ENCODE measurements around the gene MYO1F. TPM values are rescaled to one million over a fixed set of nuclear protein-coding genes. Genes with fewer than 3 reads are reported as not detected.

Gene MYO1F
- total RNA-seq, 1 donor: 0.09 TPM

DNA sequence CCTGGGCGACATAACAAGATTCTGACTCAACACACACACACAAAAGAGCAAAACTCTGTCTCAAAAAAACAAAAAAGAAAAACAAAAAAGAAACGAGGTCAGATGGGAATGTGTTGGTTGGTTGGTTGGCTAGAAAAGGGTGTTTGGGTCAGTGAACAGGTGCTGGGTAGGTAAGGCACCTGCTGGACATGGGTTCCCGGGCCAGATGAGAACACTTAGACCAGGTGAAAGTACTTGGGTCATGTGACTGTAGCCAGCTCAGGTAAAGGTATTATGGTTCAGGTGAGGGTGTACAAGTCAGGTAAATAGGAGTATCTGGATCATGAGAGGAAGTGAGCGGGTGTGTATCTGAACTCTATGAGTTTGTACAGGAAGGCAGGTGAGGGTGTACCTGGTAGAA, 48.7 kb downstream of the MYO1F start:
- TF ChIP-seq, protein P1, sequence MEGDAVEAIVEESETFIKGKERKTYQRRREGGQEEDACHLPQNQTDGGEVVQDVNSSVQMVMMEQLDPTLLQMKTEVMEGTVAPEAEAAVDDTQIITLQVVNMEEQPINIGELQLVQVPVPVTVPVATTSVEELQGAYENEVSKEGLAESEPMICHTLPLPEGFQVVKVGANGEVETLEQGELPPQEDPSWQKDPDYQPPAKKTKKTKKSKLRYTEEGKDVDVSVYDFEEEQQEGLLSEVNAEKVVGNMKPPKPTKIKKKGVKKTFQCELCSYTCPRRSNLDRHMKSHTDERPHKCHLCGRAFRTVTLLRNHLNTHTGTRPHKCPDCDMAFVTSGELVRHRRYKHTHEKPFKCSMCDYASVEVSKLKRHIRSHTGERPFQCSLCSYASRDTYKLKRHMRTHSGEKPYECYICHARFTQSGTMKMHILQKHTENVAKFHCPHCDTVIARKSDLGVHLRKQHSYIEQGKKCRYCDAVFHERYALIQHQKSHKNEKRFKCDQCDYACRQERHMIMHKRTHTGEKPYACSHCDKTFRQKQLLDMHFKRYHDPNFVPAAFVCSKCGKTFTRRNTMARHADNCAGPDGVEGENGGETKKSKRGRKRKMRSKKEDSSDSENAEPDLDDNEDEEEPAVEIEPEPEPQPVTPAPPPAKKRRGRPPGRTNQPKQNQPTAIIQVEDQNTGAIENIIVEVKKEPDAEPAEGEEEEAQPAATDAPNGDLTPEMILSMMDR (IDR thresholded peaks at IDR 0.05; ENCODE audit: insufficient read depth, low read length): no peak
- H3K4me3 ChIP-seq (ENCODE audit: low read depth, low read length): no peak overlapping the region
- DNase-seq (ENCODE audit: low read depth): no peak

DNA sequence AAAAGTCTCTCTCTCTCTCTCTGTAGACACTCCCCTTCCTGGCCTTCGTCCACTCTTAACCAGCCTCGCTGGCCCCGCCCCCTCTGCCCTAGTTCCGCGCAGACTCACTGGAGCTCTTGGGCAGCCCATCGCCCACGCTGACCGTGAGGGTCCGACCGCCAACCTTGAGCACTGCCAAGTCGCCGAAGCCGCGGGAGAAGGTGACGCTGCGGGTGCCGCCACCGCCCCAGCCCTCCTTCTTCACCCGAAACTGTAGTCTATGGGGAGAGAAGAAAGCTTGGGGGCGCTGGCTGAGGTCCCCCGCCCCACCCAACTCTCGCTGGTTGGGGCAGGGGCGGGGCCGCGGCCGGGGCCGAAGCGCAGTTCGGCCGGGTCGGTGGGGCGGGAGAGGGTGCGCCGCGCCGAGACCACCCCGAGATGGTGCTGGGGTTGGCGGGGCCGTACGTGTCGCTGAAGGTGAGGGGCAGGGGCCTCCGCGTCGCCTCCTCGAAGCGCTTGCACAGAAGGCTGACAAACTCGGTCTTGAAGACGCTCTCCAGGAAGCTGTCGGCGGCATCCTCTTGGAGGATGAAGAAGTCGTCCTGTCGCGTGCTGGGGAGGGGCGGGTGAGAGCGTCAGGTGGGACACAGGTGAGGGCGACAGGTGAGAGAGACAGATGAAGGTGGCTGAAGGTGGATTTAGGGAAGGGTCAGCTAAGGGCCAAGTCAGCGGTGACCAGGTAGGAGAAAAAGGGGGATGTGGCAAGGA, 50.7 kb downstream of the MYO1F start:
- peak overlapping the region; percentile 90 for H3K4me3 ChIP-seq (ENCODE audit: low read depth, low read length)
- DNase-seq (ENCODE audit: low read depth): peak; percentile 89
- TF ChIP-seq, protein P1 (IDR thresholded peaks at IDR 0.05; ENCODE audit: insufficient read depth, low read length): no peak

DNA sequence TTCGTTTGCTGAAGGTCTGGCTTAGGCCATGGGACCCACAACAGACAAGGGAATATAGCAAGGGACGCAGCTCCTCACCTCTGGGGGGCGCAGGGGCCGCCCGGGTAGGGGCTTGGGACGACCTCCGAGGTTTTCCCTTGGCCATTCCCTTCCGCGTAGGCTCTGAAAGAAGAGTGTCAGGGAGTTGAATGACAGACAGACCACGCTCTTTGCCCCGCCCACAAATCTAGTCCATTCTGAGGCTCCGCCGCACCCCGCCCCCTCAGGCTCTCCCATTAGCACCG, 51.9 kb downstream of the MYO1F start:
- TF ChIP-seq, protein P1 (IDR thresholded peaks at IDR 0.05; ENCODE audit: insufficient read depth, low read length): peak; percentile 51
- DNase-seq (ENCODE audit: low read depth): no peak

DNA sequence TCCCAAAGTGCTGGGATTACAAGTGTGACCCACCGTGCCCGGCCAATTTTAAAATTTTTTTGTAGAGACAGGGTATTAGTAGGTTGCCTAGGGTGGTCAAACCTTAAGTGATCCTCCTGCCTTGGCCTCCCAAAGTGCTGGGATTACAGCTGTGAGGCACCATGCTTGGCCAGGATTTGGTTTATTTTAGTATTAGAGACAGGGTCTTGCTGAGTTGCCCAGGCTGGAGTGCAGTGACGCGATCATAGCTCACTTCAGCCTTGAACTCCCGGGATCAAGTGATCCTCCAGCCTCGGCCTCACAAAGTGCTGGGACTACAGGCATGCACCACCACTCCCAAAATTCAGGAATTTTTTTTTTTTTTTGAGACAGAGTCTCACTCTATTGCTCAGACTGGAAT, 57.9 kb downstream of the MYO1F start:
- TF ChIP-seq, protein P1 (IDR thresholded peaks at IDR 0.05; ENCODE audit: insufficient read depth, low read length): no peak
- H3K4me3 ChIP-seq (ENCODE audit: low read depth, low read length): no peak overlapping the region
- DNase-seq (ENCODE audit: low read depth): no peak

More for the DNA sequence above, 51.9 kb downstream of the MYO1F start:
- H3K4me3 ChIP-seq (ENCODE audit: low read depth, low read length): peak overlapping the region; percentile 68

DNA sequence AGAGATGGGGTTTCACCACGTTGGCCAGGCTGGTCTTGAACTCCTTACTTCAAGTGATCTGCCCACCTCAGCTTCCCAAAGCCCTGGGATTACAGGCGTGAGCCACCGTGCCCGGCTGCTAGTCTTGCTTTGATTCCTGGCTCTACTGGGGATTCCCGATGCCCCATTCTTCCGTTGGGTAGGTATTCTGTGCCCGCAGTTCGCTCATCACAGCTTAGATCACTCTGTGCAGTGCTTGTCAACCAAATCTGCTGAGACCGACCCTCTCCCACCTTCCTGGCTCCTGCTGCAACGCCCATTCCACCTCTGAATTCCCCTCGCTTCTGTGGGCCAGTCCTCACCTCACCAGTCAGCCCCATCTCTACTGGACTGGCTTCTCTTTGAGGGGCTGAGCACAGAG, 58.7 kb downstream of the MYO1F start:
- TF ChIP-seq, protein P1 (IDR thresholded peaks at IDR 0.05; ENCODE audit: insufficient read depth, low read length): no peak

DNA sequence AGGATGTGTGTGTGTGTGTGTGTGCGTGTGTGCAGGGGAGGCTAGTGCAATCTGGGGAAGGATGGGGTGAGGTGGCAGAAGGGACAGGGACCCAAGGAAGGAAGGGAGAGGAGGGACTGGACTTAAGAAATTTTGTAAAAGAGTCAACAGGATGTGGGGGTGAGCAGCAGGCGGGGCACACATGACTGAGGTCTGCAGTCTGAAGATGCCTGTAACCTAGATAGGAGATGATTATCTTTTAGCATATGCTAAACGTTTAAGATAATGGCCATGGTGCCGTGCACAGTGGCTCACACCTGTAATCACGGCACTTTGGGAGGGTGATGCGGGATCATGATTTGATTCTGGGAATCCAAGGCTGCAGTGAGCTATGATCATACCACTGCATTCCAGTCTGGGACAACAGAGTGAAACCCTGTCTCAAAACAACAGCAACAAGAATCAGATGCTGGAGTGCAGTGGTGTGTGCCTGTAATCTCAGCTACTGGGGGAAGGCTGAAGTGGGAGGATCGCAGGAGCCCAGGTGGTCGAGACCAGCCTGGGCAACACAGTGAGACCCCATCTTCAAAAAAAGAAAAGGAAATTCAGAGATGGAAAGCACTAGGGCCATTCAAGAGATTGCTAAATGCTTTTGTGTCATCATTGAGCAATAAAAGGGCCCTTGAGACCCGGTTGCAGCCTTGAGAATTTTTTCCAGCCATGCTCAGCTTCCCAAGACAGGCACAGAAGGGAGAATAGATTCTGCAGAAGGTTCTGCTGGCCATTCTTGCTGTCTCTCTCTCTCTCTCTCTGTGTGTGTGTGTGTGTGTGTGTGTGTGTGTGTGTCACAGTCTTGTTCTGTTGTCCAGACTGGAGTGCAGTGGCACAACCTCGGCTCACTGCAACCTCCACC, 59.4 kb downstream of the MYO1F start:
- peak; percentile 61 for DNase-seq (ENCODE audit: low read depth)

More for the DNA sequence above, 58.7 kb downstream of the MYO1F start:
- no peak for DNase-seq (ENCODE audit: low read depth)
- H3K4me3 ChIP-seq (ENCODE audit: low read depth, low read length): no peak overlapping the region

More for the DNA sequence above, 59.4 kb downstream of the MYO1F start:
- TF ChIP-seq, protein P1 (IDR thresholded peaks at IDR 0.05; ENCODE audit: insufficient read depth, low read length): no peak
- no peak overlapping the region for H3K4me3 ChIP-seq (ENCODE audit: low read depth, low read length)

Measured in fibroblast of the aortic adventitia (primary cell).